H7 (cell line): ENCODE results near the gene ZSWIM1. TPM values are rescaled to one million over a fixed set of nuclear protein-coding genes. Genes with fewer than 3 reads are reported as not detected.

Source experiments
- DNase-seq: peaks from one replicate; pipeline ENCODE4 v3.0.0; 2012
- H3K27me3 ChIP-seq: 2 replicates; pipeline ENCODE4 v1.6.0; 2011; ENCODE audit warnings: mild to moderate bottlenecking, low read length; ENCODE audit not compliant: control insufficient read depth, insufficient read depth
- H3K36me3 ChIP-seq: replicated peaks from 2 replicates; pipeline ENCODE4 v1.5.1; 2011; ENCODE audit warnings: low read length; ENCODE audit not compliant: control insufficient read depth, insufficient read depth
- H3K4me3 ChIP-seq: 2 replicates; pipeline ENCODE4 v1.5.1; 2011; ENCODE audit warnings: low read depth, mild to moderate bottlenecking, control low read depth, low read length, moderate library complexity; ENCODE audit not compliant: insufficient read depth
- total RNA-seq: library from RNA; depleted of rRNA; stranded (reverse); fragments of >200 nt; shearing (Covaris generic); gene quantifications from 2 replicates; pipeline ENCODE4 v1.2.3, GENCODE V29; 2014

ZSWIM1 gene
- total RNA-seq, 1 experiment from 2014 or later, result 17.8 TPM

GRCh38 chr20:45848421-45848820 is 32.6 kb upstream of the ZSWIM1 start:
- no peak overlapping the region for H3K4me3 ChIP-seq
- H3K36me3 ChIP-seq, result peaks cover 9% of the 10 kb centered on the region
- no peak for DNase-seq
- no peaks in the 10 kb centered on the region for H3K27me3 ChIP-seq

DNA sequence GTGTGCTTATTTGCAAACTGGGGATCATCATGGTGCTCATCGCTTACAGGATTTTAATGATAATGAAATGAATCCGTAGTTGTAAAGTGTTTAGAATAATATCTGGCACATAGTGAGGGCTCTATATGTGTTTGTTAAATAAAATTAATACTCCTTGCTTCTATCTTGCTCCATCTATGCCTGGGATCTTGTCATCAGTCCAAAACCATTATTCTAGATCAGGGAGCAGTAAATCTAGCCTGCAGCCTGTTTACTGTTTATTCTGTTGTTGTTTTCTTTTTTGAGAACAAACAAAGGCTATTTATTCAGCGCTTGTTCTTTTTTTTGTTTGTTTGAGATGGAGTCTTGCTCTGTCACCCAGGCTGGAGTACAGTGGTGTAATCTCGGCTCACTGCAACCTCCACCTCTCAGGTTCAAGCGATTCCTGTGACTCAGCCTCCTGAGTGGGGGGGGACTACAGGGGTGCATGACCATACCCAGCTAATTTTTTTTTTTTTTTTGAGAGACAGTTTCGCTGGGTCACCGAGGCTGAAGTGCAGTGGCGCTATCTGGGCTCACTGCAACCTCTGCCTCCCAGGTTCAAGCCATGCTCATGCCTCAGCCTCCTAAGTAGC is 32.0 kb upstream of the ZSWIM1 start:
- H3K27me3 ChIP-seq, result no peaks in the 10 kb centered on the region
- peaks cover 3% of the 10 kb centered on the region for H3K36me3 ChIP-seq
- no peak overlapping the region for H3K4me3 ChIP-seq
- DNase-seq, result no peak

DNA sequence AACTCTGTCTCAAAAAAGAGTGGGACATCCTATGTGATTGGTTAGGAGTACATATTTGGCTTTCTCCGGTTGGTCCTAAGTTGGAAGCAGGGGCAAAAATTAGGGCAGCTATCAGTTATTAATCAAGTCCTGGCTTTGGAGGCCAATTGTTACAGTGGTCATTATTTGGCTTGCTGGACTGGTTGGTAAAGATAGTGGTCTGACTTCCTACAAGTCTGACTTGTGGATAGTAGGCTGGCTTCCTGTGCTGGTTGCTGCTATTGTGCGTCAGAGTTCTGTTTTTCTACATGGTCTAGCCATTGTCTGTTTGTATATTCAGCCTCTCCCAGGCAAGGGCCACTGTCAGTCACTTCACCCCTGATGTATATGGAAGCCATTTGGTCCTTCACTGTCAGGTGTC is 30.8 kb upstream of the ZSWIM1 start:
- Histone ChIP-seq H3K27me3 (no peaks in the 10 kb centered on the region), H3K36me3 (peaks cover 2% of the 10 kb centered on the region), H3K4me3 (no peak overlapping the region)
- no peak for DNase-seq

DNA sequence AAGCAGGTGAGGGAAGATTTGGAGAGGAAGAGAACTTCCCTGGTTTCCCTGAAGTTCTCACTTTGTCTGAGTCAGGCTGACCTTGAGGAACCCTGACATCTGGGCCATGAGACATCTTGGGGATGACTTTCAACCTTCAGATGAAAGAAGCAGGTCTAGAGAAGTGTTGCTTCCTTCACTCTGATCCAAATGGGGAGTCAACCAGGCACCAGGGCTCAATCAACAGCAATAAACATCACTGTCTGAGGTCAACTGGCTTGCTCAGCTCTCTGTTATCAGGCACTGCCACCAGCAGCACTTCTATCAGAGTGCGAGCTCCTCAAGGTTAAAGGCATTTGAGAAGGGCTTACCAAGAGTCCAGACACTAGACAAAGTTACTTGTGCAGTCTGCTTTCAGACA is 30.1 kb upstream of the ZSWIM1 start:
- Histone ChIP-seq H3K36me3 (peaks cover 2% of the 10 kb centered on the region), H3K4me3 (no peak overlapping the region), H3K27me3 (no peaks in the 10 kb centered on the region)
- no peak for DNase-seq

DNA sequence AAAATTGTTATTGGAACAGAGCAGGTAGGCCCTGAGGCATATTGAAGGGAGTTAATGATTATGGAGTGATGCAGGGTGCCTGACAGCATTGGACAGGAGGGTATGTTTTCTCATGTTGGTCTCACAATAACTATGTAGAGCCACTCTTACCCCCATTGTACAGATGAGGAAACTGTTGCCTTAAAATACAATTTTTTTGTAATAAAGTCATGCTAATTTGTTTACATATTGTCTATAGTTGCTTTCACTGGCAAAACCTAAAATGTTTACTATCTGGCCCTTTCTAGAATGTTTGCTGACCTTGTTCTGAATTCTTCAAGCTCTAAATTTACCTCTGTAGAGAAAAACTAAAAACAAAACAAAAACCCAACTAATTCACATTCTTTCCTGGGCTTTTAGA is 29.5 kb upstream of the ZSWIM1 start:
- no peak for DNase-seq
- Histone ChIP-seq H3K4me3 (no peak overlapping the region), H3K27me3 (no peaks in the 10 kb centered on the region), H3K36me3 (peaks cover 2% of the 10 kb centered on the region)

DNA sequence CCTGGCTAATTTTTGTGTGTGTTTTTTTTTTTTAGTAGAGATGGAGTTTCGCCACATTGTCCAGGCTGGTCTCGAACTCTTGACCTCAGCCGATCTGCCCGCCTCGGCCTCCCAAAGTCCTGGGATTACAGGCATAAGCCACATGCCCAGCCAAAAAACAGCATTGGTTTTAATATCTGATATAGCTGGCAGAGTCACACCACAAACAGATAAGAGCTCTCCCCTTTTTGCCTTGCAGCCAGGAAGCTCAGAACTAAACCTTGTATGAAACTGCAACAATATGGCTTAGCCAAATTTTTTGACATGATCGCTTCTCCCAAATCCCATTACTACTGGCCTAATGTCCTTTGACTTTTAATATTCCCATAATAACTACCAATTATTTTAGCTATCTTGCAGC is 28.7 kb upstream of the ZSWIM1 start:
- Histone ChIP-seq H3K4me3 (no peak overlapping the region), H3K36me3 (peaks cover 2% of the 10 kb centered on the region), H3K27me3 (no peaks in the 10 kb centered on the region)
- DNase-seq, result no peak

GRCh38 chr20:45853484-45853883 is 27.5 kb upstream of the ZSWIM1 start:
- H3K36me3 ChIP-seq, result no peaks in the 10 kb centered on the region; the same call in 1 of the 2 replicates
- H3K4me3 ChIP-seq, result no peak overlapping the region
- DNase-seq, result peak; percentile 63
- H3K27me3 ChIP-seq, result no peaks in the 10 kb centered on the region

GRCh38 chr20:45857114-45857881 is 23.7 kb upstream of the ZSWIM1 start, which contains the start of the genes ACOT8 and ZSWIM3:
Gene ACOT8, minus strand, starts transcription at chr20:45857392. Its CDS starts 77 bp downstream, at chr20:45857315.
Gene ZSWIM3, plus strand, starts transcription at chr20:45857614. Its CDS starts 212 bp downstream, at chr20:45857826.
- H3K27me3 ChIP-seq, result no peaks in the 10 kb centered on the region
- peak within 1 kb of the TSS; percentile 84 for H3K4me3 ChIP-seq
- no peaks in the 10 kb centered on the region for H3K36me3 ChIP-seq
- peak; percentile 100 for DNase-seq

- Histone ChIP-seq H3K27me3 (no peaks in the 10 kb centered on the region), H3K4me3 (peak overlapping the region; percentile 84), H3K36me3 (no peaks in the 10 kb centered on the region)
- DNase-seq, result peak; percentile 89
Measured at GRCh38 chr20:45857882-45858216, 23.2 kb upstream of the ZSWIM1 start.

- Histone ChIP-seq H3K27me3 (no peaks in the 10 kb centered on the region), H3K36me3 (no peaks in the 10 kb centered on the region), H3K4me3 (no peak overlapping the region)
- no peak for DNase-seq
Measured at GRCh38 chr20:45859916-45860315, 21.1 kb upstream of the ZSWIM1 start.

DNA sequence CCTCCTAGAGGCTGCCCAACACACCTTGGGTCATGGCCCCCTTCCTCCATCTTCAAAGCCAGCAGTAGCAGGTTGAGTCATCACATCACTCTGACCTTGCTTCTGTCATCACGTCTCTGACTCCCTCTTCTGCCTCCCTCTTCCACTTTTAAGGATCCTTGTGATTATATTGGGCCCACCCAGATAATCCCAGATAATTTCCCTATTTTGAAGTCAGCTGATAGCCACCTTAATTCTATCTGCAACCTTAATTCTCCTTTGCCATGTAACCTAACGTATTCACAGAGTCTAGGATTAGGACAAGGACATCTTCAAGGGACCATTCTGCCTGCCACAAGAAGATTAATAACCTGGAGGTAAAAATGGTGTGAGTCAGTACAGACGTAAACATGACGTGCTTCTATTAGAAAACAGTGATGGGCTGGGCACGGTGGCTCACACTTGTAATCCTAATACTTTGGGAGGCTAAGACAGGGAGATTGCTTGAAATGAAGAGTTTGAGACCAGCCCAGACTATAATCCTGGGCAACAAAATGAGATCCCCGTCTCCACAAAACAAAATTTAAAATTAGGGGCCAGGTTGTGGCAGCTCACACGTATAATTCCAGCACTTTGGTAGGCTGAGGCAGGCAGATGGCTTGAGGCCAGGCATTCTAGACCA is 20.3 kb upstream of the ZSWIM1 start:
- no peak for DNase-seq
- Histone ChIP-seq H3K4me3 (no peak overlapping the region), H3K36me3 (no peaks in the 10 kb centered on the region), H3K27me3 (no peaks in the 10 kb centered on the region)

DNA sequence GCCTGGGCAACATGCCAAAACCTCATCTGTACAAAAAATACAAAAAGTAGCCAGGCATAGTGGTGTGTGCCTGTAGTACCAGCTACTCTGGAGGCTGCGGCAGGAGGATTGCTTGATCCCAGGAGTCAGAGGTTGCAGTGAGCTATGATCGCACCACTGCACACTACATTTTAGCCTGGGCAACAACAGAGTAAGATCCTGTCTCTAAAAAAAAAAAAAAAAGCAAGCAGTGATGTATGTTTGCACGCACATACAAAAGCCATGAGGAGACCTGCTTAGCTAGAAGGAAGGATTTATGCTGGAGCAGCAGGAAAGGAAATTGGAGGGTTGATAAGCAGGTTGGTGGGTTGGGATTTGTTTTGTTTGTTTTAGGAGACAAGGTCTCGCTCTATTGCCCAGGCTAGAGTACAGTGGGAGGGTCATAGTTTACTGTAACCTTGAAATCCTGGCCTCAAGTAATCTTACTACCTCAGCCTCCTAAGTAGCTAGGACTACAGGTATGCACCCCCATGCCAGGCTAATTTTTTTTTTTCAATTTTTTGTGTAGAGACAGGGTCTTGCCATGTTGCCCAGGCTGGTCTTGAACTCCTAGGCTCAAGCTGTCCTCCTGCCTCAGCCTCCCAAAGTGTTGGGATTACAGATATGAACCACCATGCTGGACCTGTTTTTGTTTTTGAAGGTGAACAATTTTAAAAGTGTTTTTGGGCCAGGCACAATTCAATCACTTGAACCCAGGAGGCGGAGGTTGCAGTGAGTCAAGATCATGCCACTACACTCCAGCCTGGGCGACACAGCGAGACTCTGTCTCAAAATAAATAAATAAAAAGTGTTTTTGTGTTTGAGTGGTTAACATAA is 19.6 kb upstream of the ZSWIM1 start:
- H3K27me3 ChIP-seq, result no peaks in the 10 kb centered on the region
- no peak overlapping the region for H3K4me3 ChIP-seq
- no peak for DNase-seq
- no peaks in the 10 kb centered on the region for H3K36me3 ChIP-seq

DNA sequence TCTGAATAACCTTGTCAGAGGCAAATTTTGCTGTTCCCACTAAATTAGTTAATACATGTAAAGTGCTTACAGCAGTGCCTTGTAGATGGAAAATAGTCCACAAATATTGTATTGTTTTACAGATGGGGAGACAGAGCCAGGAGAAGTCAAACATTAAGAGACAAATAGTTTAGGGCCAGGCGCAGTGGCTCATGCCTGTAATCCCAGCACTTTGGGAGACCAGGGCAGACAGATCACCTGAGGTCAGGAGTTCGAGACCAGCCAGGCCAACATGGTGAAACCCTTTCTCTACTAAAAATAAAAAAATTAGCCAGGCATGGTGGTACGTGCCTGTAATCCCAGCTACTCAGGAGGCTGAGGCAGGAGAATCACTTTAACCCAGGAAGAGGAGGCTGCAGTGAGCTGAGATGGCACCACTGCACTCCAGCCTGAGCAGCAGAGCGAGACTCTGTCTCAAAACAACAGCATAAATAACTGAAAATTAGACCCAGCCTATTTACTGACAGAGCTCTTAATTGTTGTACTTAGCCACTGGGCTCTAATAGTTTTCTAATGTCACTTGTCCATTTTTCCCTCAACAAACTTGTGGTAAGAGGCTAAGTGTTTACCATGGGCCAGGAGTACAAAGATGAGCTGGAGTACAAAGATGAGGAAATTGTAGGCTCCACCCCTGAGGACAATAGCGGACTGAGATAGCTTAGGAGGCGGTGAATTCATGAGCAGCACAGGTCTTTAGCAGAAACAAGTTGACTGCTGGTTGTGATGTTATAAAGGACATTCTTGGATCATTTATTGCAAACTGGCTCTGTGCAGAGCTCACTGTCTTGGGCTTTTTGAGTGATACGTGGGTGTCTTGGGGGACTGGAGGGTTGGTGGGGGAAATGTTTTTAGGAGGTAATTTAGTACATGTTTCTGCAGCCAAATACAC is 17.2 kb upstream of the ZSWIM1 start:
- DNase-seq, result no peak
- H3K36me3 ChIP-seq, result no peaks in the 10 kb centered on the region
- H3K27me3 ChIP-seq, result no peaks in the 10 kb centered on the region
- H3K4me3 ChIP-seq, result no peak overlapping the region
